K562 (cell line): ENCODE results near the gene OR4D2. TPM values are rescaled to one million over a fixed set of nuclear protein-coding genes. Genes with fewer than 3 reads are reported as not detected.

Source experiments
- CBFA2T2 ChIP-seq: fragments of 450-650 bp; conservative IDR thresholded peaks from 2 replicates; pipeline ENCODE4 v1.6.1; 2017; ENCODE audit warnings: mild to moderate bottlenecking
- CSDE1 ChIP-seq, 2 experiments: fragments of 450-650 bp; IDR thresholded peaks; 2 replicates each; pipeline ENCODE4 v1.6.1; 2016; ENCODE audit warnings: mild to moderate bottlenecking in 1 of 2
- CUX1 ChIP-seq: fragments of 200-800 bp; sonication (Bioruptor generic); IDR thresholded peaks from 2 replicates; pipeline ENCODE4 v1.6.1; 2016; ENCODE audit warnings: missing genetic modification characterization, missing compliant biosample characterization
- EGR1 ChIP-seq: fragments of 450-650 bp; conservative IDR thresholded peaks from 2 replicates; pipeline ENCODE4 v1.6.1; 2017; ENCODE audit warnings: mild to moderate bottlenecking
- FOXP1 ChIP-seq: sonication (generic); formaldehyde crosslinking; IDR thresholded peaks from 2 replicates; pipeline ENCODE4 v1.8.0; 2022; ENCODE audit warnings: mild to moderate bottlenecking, missing genetic modification reagents
- GATAD2B ChIP-seq: fragments of 450-650 bp; IDR thresholded peaks from 2 replicates; pipeline ENCODE4 v1.6.1; 2017; ENCODE audit warnings: mild to moderate bottlenecking, borderline replicate concordance
- LEF1 ChIP-seq: fragments of 450-650 bp; IDR thresholded peaks from 2 replicates; pipeline ENCODE4 v1.6.1; 2016; ENCODE audit warnings: mild to moderate bottlenecking
- MAZ ChIP-seq, 2 experiments: fragments of 450-650 bp in 1 of 2; sonication (generic) in 1 of 2; formaldehyde crosslinking; IDR thresholded peaks in 1 of 2; conservative IDR thresholded peaks in 1 of 2; 2 replicates each; pipeline versions ENCODE4 v1.4.0 to v1.5.0; 2020; ENCODE audit warnings: mild to moderate bottlenecking in 1 of 2, missing genetic modification reagents in 1 of 2
- MCM2 ChIP-seq: fragments of 450-650 bp; IDR thresholded peaks from 2 replicates; pipeline ENCODE4 v1.6.1; 2017; ENCODE audit warnings: low read depth, mild to moderate bottlenecking
- NCOA6 ChIP-seq: fragments of 450-650 bp; IDR thresholded peaks from 2 replicates; pipeline ENCODE4 v1.6.1; 2017; ENCODE audit warnings: mild to moderate bottlenecking
- NELFE ChIP-seq: IDR thresholded peaks from 2 replicates; pipeline ENCODE4 v1.6.1; 2011; ENCODE audit warnings: mild to moderate bottlenecking; ENCODE audit not compliant: insufficient read depth, insufficient read length
- NFIX ChIP-seq: fragments of 250-450 bp; sonication (Bioruptor Pico); IDR thresholded peaks from 2 replicates; pipeline ENCODE4 v1.4.0; 2020; ENCODE audit warnings: low read depth, mild to moderate bottlenecking, moderate library complexity
- ZNF140 ChIP-seq: fragments of 250-450 bp; sonication (Bioruptor Pico); IDR thresholded peaks from 2 replicates; pipeline ENCODE4 v1.8.0; 2021; ENCODE audit warnings: moderate library complexity, mild to moderate bottlenecking, inconsistent platforms
- ZNF586 ChIP-seq: fragments of 450-650 bp; formaldehyde crosslinking; conservative IDR thresholded peaks from 2 replicates; pipeline ENCODE4 v1.4.0; 2020; ENCODE audit warnings: mild to moderate bottlenecking, moderate library complexity
- ZNF75A ChIP-seq: fragments of 450-650 bp; formaldehyde crosslinking; IDR thresholded peaks from 2 replicates; pipeline ENCODE4 v1.4.0; 2020; ENCODE audit warnings: mild to moderate bottlenecking
- polyA plus RNA-seq, 8 experiments: library from polyadenylated mRNA; depleted of rRNA in 4 of 8; stranded (reverse) in 5 of 8; unstranded in 3 of 8; fragments of >200 nt; fragmentation: Nextera tagmentation in 2 of 8; fragmentation: Illumina TruSeq in 1 of 8; extraction: Ambion mirVana in 2 of 8; extraction: Trizol in 1 of 8; gene quantifications; 2 replicates each; pipeline versions ENCODE4 v1.2.1 to v1.2.3, GENCODE V29; 2011 to 2014; ENCODE audit warnings: inconsistent platforms in 1 of 8, missing spikeins in 1 of 8
- total RNA-seq, 7 experiments: library from RNA; depleted of rRNA in 6 of 7; stranded (reverse); fragments of >200 nt in 6 of 7; fragmentation: Illumina TruSeq in 2 of 7; extraction: Trizol in 2 of 7; gene quantifications; 2 replicates each; pipeline versions ENCODE4 v1.2.1 to v1.2.3, GENCODE V29; 2011 to 2021; ENCODE audit warnings: low replicate concordance in 1 of 7

The OR4D2 gene
- total and polyA plus RNA-seq, 9 of the 15 experiments (the other 6 are each of a cell fraction or from before 2014, with no cell fraction given): not detected

GRCh38 chr17:58219007-58219788 lies 52.4 kb downstream of the OR4D2 start, which contains the start of gene MKS1 (continued):
- TF ChIP-seq ZNF586 (no peak), FOXP1 (CRISPR knock-in tag) (peak; percentile 56; the same call in 1 of the 2 replicates), ZNF75A (no peak), NFIX (CRISPR knock-in tag) (no peak), MCM2 (no peak), GATAD2B (no peak), CSDE1 (IDR thresholded peaks at IDR 0.05) (peak in 1 of 2 experiments; percentile 67; a peak in 1 of 4 replicates), NELFE (no peak), CBFA2T2 (no peak), EGR1 (no peak), NCOA6 (no peak), CUX1 (CRISPR knock-in tag) (no peak), ZNF140 (CRISPR knock-in tag) (no peak), MAZ (CRISPR knock-in tag; conservative IDR thresholded peaks at IDR 0.05 in 1 of 2, IDR thresholded peaks at IDR 0.05 in 1 of 2) (no peak; a peak in 2 of 4 replicates), LEF1 (no peak)
